ENCODE data around the gene NFIA.
A peak's percentile ranks its signal among the peaks of the same experiment; 100 is the strongest.

Gene NFIA

DNA sequence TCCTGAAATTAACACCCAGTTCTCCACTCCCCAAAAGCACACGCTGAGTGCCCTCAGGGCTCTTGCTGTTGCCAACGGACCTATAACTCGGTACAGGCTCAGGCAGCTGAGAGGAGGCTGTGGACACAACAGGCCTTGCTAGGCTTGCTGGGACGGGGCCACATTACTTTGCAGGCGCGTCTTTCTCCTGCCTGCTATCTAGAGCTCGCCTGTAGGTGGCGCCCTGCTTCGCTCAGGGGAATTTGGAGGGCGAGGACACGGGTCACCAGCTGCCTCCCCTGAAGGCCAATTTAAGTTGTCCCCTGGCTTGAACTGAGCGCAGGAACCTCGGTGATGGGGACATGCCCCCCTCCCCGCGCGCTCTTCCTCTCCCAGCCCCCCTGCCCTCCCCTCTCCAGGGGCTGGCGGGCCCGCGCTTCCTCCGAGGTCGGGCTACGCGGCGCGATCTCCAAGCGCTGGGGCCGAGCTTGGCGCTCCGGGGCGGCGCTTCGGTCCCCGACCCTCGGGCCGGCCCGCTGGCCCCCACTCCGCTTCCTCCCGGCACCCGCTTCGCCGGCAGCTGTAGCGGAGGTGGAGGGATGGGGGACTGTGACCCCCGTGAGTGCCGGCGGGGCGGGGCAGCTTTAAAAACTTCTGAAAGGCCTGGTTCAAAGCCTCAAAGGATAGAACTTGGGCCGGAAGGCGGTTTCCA lies 32.4 kb upstream of the NFIA start:
- DNase-seq (ENCODE audit: low read depth): peak; percentile 48
- TF ChIP-seq, protein P1, sequence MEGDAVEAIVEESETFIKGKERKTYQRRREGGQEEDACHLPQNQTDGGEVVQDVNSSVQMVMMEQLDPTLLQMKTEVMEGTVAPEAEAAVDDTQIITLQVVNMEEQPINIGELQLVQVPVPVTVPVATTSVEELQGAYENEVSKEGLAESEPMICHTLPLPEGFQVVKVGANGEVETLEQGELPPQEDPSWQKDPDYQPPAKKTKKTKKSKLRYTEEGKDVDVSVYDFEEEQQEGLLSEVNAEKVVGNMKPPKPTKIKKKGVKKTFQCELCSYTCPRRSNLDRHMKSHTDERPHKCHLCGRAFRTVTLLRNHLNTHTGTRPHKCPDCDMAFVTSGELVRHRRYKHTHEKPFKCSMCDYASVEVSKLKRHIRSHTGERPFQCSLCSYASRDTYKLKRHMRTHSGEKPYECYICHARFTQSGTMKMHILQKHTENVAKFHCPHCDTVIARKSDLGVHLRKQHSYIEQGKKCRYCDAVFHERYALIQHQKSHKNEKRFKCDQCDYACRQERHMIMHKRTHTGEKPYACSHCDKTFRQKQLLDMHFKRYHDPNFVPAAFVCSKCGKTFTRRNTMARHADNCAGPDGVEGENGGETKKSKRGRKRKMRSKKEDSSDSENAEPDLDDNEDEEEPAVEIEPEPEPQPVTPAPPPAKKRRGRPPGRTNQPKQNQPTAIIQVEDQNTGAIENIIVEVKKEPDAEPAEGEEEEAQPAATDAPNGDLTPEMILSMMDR (conservative IDR thresholded peaks at IDR 0.05; ENCODE audit: low read depth, low read length): peak; percentile 96
- peak overlapping the region; percentile 76 for H3K4me3 ChIP-seq (ENCODE audit: low read length)

DNA sequence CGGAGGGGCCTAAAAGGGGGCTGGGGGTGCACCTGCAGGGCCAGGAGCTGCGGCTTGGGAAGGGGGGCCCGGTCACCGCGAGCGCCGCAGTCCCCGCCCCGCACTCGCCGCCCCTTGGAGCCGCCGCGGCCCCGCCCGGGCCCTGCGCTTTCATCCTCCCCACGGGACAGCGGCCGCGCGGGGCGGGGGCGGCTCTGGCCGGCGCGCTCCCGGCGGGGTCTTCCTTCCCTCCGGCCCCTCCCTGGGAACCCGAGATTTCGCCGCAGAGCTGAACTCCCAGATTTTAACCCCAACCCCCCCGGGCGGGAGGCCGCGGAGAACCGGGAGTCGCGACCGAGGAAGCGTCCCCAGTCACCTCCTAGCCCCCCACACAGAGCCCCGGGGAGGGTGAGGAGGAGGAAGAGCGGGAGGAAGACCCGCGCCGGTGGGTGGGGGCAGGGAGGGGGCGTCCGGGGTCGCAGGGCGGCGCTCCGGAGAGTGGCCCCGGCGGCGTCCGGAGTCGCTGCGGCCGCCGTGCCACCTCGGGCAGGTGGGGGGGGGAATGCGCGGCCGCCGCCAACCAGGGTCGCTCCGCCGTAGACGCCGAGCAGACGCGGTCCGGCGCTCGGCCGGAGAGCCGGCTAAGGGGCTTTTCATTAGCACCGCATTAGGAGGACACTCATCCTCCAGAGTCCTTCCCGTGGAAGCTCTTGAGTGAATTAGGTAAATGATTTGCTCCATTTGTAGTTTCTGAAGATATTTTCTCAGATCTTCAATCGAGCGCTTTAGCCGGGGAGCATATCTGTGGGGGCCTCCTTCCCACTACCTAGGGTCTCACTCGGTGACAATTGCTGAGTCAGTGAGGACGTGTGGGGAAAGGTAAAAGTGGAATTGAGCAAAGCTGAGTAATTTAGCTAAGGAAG lies 31.6 kb upstream of the NFIA start:
- DNase-seq (ENCODE audit: low read depth): no peak
- H3K4me3 ChIP-seq (ENCODE audit: low read length): peak overlapping the region; percentile 76
- TF ChIP-seq, protein P1 (conservative IDR thresholded peaks at IDR 0.05; ENCODE audit: low read depth, low read length): no peak

DNA sequence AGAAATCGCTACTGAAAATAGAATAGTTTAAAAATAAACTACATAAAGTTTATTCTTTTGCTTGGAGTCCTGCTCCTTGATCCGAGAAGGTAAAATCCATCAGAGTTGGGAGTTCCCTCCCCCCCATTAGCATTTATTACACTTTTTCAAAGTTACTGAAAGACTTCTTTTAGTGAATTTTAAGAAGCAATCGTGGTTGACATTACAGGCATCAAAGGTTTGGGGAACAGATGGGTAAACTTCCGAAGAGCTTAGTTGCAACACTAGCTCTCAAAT lies 31.0 kb upstream of the NFIA start:
- no peak for DNase-seq (ENCODE audit: low read depth)
- peak overlapping the region; percentile 76 for H3K4me3 ChIP-seq (ENCODE audit: low read length)
- TF ChIP-seq, protein P1 (conservative IDR thresholded peaks at IDR 0.05; ENCODE audit: low read depth, low read length): no peak

DNA sequence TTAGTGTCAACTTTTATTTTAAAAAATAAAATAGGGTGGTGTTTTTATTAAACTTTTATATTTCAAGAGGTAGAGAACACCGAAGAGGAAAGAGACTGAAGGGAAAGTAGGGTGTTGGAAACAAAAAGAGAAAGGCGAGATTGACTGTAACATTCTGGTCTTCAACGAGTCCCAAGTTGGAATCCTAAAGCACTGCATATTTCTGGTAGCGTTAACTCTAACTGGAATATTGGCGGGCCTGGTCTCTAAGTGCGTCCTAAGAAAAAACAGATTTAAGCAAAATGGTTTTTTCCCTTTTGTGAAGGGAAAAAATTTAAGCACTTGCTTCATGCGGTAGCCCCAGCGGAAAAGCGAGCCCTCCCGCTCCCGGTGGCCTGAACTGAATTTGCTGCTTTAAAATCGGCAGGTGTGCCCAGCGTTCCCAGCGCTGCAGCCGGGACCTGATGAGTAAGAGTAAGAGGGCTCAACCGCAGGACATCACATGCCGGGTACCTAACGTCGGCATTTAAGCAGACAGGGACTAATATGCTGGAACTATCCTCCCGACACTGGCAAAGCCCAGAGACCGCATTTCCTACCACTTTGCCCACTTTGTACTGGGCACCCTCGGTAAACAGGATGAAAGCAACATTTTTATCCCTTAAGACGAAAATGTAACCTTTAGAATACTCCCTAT lies 30.5 kb upstream of the NFIA start:
- H3K4me3 ChIP-seq (ENCODE audit: low read length): no peak overlapping the region
- TF ChIP-seq, protein P1 (conservative IDR thresholded peaks at IDR 0.05; ENCODE audit: low read depth, low read length): no peak
- DNase-seq (ENCODE audit: low read depth): no peak

DNA sequence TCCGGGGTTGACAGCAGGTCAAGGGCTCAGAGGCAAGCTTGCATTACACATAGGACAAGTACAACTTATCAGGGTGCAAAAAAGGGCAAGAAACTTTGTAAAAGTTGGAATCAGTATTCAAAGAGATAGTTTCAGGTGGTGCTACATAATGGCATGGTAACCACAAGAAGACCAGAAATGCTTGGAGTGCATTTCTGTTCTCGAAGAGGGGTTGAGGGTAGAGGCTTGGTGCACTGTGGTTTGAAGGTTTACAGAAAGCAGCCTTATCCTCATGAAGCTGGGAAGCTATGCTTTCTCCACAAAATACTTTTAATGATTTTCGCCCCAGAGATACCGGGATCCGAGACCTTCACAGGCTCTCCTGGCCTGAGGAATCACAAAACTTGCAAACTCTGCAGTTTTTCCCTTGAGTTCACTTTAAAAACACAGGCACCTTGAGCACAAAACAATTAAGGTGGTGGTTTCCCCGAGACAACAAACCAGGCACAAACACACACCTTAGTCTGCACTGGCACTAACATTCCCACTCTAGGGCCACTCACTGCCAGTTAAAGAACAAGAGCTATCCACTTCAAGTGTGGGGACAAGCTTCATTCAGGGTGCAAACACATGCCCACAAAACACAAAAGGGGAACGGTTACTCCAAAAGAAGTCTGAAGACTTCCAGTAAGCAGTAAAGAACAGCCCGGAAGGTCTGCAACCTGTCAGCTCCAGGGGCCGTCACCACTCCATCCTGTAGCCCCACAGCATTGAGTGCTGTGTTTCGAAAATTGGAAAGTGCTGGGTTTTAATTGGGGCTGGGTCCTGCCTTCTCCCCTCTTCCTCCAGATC lies 29.8 kb upstream of the NFIA start:
- H3K4me3 ChIP-seq (ENCODE audit: low read length): no peak overlapping the region
- no peak for DNase-seq (ENCODE audit: low read depth)
- TF ChIP-seq, protein P1 (conservative IDR thresholded peaks at IDR 0.05; ENCODE audit: low read depth, low read length): no peak

DNA sequence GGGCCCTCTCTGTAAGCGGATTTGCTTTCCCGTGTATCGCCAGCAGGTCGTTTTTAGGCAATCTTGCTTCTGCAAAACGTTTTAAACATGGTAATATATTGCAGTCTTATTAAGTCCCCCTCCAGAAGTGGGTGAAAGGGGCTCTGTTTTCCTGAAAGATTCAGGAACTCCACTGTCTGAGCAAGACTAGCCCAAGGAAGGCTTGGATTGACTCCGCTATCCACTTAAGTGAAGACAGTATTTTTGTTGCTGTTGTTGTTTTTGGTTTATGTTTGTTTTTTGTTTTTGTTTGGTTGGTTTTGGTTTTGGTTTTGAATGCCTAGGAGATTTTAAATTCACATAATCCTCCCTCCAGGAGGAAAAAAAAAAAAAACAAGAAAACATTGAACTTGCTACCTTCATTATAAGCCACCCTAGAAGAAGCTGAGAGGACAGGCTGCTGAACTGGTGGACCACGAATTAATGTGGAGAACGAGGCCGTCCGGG lies 29.1 kb upstream of the NFIA start:
- TF ChIP-seq, protein P1 (conservative IDR thresholded peaks at IDR 0.05; ENCODE audit: low read depth, low read length): no peak
- H3K4me3 ChIP-seq (ENCODE audit: low read length): peak overlapping the region; percentile 39
- no peak for DNase-seq (ENCODE audit: low read depth)
